Activated CD8-positive, alpha-beta memory T cell treated with anti-CD3 and anti-CD28 coated beads for 4 hours (primary cell): ENCODE data around the gene TSC1.

Source experiments
- DNase-seq, 2 donors: peaks; one replicate each; pipeline ENCODE4 v3.0.0-alpha.2; 2020; ENCODE audit warnings: low read depth in 2 of 2

Gene TSC1

GRCh38 chr9:132862533-132862932, 81.9 kb downstream of the TSC1 start:
- no peak for DNase-seq

GRCh38 chr9:132861666-132862065, 82.8 kb downstream of the TSC1 start:
- DNase-seq: no peak

- DNase-seq: no peak
Measured at GRCh38 chr9:132858751-132859150, 85.7 kb downstream of the TSC1 start.

GRCh38 chr9:132857616-132858342, 86.6 kb downstream of the TSC1 start:
- DNase-seq: no peak

- DNase-seq: no peak
Measured at GRCh38 chr9:132857031-132857430, 87.4 kb downstream of the TSC1 start.

- DNase-seq: no peak
Measured at GRCh38 chr9:132855904-132856303, 88.5 kb downstream of the TSC1 start.

- no peak for DNase-seq
Measured at GRCh38 chr9:132854832-132855231, 89.6 kb downstream of the TSC1 start.

GRCh38 chr9:132853482-132853881, 90.9 kb downstream of the TSC1 start:
- no peak for DNase-seq

- no peak for DNase-seq
Measured at GRCh38 chr9:132849185-132849706, 95.2 kb downstream of the TSC1 start.

GRCh38 chr9:132846918-132847515, 97.4 kb downstream of the TSC1 start:
- no peak for DNase-seq

- DNase-seq: no peak
Measured at GRCh38 chr9:132846109-132846917, 98.1 kb downstream of the TSC1 start.

- DNase-seq: no peak
Measured at GRCh38 chr9:132842124-132843044, 102.0 kb downstream of the TSC1 start.
